GM12872 (cell line): ENCODE data around the gene PREX1.

Source experiments
- CTCF ChIP-seq: IDR thresholded peaks from 3 replicates; pipeline ENCODE4 v1.5.1; 2011; ENCODE audit warnings: low read depth, mild to moderate bottlenecking, low read length, moderate library complexity; ENCODE audit not compliant: insufficient read depth

The PREX1 gene

GRCh38 chr20:48695738-48696137 is 132.1 kb downstream of the PREX1 start:
- no peak for TF ChIP-seq CTCF

DNA sequence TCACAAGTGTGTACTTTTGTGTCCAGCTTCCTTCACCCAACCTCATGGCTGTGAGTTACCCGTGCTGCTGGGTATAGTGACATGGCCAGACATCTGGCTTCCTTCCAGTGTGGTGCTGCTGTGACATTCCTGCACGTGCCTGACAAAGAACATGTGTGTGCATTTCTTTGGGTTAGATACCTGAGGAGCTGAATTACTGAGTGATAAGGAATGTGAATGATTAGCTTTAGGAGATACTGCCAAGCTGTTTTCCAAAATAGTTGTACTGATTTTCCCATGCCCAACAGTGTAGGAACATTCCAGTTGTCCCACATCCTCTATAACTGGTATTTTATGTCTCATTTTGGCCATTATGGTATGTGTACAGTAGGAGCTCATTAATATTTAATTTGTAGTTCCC is 132.5 kb downstream of the PREX1 start:
- TF ChIP-seq CTCF, result no peak

DNA sequence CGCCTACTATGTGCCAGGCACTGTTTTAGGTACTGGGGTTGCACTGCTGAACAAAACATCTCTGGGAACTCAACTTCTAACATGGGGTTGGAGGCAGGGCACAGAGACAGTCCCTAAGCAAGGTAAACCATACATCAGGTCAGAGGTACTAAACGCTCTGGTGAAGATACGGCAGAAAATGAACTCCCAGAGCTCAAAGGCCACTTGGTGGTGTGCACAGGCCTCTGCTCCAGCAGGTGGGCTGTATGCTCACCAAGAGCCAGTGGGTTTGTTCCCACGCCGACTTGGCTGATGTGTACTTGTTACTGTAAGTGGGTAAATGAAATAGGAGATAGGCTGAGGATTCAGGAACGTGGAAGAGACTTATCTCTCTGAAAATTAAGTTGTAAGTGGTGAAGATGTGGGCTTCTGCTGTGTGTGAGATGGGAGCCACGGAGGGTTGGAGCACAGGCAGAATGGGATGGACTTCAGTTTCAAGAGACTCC is 133.4 kb downstream of the PREX1 start:
- no peak for TF ChIP-seq CTCF

DNA sequence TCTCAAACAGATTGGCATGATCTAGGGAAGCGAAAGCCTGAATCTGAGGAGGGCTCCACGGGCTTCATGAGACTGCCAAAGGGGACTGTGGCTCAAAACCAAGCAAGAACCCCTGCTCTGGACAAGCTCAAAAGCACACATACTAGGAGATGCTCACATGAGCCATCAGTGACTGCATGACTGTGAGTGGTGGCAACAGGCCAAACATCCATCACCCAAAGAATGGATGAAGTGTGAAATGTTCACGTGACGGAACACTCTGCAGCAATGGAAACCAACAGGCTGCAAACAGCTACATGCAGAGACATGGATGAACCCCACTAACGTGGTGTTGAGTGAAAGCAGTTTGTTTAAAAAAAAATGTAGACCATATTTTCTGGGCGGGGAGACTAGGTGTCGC is 136.3 kb downstream of the PREX1 start:
- no peak for TF ChIP-seq CTCF

GRCh38 chr20:48690888-48691287 is 136.9 kb downstream of the PREX1 start:
- TF ChIP-seq CTCF, result no peak

DNA sequence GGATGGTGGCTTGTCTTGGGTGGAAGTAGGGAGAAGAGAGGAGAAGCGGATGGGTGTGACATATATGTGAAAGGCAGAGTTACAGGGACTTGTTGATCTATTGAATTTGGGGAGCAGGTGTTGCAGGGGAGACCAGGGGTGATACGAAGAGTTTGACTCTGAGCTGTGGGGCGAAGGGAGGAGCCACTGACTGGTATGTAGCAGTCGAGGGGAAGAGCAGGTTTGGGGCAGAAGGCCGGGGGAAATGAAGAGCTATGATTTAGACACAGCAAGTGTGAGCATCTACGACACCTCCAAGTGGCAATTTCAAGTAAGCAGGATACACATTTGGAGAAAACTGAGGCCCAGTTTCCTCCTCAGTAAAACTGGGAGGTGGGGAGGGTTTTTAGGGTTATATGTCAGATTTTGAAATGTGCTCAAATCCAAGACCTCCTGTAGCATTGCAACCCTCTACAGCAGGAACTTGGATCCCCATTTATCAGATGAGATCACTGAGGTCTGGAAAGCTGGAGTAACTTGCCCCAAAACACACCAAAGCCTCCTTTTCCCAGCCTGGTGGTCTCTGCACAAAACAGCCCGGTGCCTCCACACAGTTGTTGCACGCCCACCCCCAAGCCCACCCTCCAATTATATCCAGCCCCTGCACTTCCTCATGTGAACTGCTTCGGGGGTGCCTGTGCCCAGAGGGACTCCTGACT is 137.8 kb downstream of the PREX1 start:
- TF ChIP-seq CTCF, result no peak

GRCh38 chr20:48689388-48689787 is 138.4 kb downstream of the PREX1 start:
- no peak for TF ChIP-seq CTCF

GRCh38 chr20:48688579-48688978 is 139.2 kb downstream of the PREX1 start:
- TF ChIP-seq CTCF, result no peak
